WI38 (cell line): Measurements from ENCODE around the gene SLC1A2.

Experiments used
- H3K4me3 ChIP-seq: 2 replicates; pipeline ENCODE4 v1.5.1; 2011; ENCODE audit warnings: low read depth, mild to moderate bottlenecking, control low read depth, low read length
- TF ChIP-seq, protein P1 (sequence below): IDR thresholded peaks from 2 replicates; pipeline ENCODE4 v1.5.1; 2012; ENCODE audit warnings: low read depth, mild to moderate bottlenecking, control low read depth, low read length

SLC1A2 gene

DNA sequence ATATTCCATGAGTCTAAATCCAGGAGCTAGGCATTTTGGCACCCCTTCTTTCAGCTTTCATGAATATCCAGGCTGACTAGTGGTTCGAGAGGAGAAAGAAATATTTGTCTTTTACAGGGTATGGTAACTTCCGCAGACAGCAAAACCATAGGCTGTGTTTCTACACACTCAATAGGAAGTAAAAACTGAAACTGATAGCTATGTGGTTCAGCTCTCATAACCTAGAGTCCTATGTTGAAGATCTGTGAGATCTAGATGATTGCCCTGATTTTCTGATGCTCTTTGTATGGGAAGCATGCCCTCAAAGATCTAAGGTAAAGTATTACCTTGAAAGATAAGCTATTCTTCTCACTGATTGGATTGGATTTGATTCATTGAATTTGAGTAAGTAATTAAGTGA lies 162.1 kb downstream of the SLC1A2 start:
- TF ChIP-seq, protein P1, sequence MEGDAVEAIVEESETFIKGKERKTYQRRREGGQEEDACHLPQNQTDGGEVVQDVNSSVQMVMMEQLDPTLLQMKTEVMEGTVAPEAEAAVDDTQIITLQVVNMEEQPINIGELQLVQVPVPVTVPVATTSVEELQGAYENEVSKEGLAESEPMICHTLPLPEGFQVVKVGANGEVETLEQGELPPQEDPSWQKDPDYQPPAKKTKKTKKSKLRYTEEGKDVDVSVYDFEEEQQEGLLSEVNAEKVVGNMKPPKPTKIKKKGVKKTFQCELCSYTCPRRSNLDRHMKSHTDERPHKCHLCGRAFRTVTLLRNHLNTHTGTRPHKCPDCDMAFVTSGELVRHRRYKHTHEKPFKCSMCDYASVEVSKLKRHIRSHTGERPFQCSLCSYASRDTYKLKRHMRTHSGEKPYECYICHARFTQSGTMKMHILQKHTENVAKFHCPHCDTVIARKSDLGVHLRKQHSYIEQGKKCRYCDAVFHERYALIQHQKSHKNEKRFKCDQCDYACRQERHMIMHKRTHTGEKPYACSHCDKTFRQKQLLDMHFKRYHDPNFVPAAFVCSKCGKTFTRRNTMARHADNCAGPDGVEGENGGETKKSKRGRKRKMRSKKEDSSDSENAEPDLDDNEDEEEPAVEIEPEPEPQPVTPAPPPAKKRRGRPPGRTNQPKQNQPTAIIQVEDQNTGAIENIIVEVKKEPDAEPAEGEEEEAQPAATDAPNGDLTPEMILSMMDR, result no peak
- H3K4me3 ChIP-seq, result no peak overlapping the region

DNA sequence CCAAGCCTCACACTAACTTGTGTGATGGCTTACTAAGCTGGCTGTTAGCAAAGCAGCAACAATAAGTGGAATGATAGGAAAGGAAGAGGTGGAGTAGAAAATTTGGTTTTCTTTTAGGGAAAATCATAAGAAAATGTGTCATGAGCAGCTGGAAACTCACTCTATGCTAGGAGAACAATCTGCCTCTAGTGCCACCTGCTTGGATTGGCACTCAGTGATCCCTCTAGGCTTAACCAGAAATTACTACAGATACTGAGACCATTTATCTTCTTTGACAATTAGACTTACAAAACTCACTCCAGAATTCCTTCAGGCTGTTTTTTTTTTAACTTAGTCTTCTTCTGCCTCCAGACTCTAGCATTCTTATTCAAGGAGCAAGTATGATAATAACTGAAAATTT lies 163.1 kb downstream of the SLC1A2 start:
- TF ChIP-seq, protein P1, result no peak
- H3K4me3 ChIP-seq, result no peak overlapping the region

DNA sequence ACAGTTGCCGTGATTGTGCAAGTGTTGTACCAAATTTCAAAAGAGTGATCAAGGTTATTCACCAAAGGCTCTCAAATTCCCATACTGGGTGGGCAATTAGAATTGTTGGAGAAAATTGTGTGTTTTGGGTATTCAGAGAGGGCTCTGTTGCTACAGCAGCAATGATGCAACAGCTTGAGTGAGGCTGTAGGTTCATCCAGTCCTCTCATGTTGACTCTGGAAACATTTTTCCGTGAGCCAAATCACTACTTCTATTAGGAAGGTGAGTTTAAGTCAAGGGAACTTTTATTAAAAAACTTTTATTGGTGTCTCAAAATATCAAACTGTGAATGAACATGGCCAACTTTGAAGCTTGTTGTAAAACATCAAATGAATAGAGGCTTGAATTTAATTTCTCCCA lies 163.8 kb downstream of the SLC1A2 start:
- TF ChIP-seq, protein P1, result no peak

DNA sequence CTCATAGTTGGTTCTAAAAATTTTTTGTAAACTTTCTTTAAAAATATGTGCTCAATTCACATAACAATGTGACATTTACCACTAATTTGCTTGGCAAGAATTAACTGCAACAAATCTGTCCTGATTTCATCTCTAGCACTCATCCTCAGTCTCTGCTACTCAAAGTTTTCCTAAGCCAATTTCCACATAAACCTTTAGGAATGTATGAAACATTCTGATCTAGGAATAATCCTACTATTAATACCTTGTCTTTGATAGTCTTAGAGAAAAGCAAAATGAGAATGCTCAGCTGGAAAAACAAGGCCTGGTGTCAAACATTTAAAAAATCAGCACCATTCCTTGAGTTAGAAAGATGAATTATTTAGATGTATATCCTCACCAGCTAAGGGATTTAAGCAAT lies 166.1 kb downstream of the SLC1A2 start:
- H3K4me3 ChIP-seq, result no peak overlapping the region
- TF ChIP-seq, protein P1, result no peak

More for the DNA sequence above, 163.8 kb downstream of the SLC1A2 start:
- H3K4me3 ChIP-seq, result no peak overlapping the region

DNA sequence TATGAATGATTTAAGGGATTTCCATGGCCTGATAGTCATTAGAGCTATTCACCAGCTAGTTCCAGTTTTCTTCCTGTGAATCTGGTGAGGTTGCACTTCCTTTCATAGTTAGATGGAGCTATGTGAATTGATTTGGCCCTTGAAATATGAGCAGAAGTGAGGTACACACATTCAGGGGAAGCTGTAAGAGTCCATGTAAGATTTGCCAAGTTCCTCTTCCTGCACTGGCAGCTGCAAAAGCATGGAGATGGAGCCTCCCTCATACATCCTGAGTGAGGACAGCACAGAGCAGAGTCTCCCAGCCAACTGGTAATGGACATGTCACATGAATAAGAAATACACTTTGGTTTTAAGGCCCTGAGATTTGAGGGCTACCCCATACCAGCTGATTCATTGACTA lies 168.7 kb downstream of the SLC1A2 start:
- H3K4me3 ChIP-seq, result no peak overlapping the region
- TF ChIP-seq, protein P1, result no peak

DNA sequence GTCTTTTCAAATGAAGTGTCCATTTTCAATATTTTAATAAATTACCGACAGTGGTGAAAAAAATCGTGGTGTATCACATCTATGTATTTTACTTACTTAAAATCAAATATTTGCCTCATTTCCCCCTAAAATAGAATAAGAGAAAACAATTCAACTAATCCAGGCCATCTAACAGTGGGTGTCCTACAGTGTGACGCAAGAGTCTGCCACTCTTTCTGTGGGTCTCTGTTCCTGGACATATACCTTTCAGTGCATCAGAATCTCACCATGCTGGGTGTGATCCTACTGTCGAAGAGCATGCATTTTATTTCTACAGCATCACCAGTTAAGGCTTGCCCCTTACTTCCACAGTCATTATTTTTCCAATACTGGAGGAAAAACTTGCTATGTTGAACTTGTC lies 169.2 kb downstream of the SLC1A2 start:
- H3K4me3 ChIP-seq, result no peak overlapping the region
- TF ChIP-seq, protein P1, result no peak

DNA sequence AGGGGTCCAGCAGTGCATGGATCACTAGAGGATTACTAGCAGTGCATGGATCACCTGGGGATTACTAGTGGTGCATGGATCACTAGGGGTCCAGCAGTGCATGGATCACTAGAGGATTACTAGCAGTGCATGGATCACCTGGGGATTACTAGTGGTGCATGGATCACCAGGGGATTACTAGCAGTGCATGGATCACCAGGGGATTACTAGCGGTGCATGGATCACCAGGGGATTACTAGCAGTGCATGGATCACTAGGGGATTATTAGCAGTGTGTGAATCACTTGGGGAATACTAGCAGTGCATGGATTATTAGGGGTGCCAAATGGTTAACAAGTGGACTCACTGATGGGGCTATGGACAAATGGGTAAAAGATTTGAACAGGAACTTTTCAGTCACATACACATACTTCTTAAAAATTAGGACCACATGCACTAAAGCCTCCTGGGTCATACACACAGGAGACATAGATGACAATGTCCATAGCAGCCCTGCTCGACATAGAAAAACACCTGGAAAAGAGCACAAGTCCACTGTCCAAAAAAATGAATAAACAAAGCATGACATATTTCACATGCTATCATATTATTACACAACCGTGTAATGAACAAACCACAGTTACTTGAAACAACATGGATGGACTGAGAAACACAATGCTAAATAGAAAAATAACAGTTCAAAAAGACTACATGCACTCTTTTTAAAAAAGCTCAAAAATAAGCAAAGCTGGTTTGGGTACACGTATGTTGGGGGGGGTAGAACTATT lies 170.6 kb downstream of the SLC1A2 start:
- TF ChIP-seq, protein P1, result no peak
- H3K4me3 ChIP-seq, result no peak overlapping the region
